ENCODE measurements around the gene RANBP3. TPM values are rescaled to one million over a fixed set of nuclear protein-coding genes. Genes with fewer than 3 reads are reported as not detected.

Gene RANBP3
- polyA plus RNA-seq, 1 of the 3 experiments (the other 2 are of a cell fraction) = 84.0 TPM

GRCh38 chr19:5893907-5894703 lies 83.8 kb downstream of the RANBP3 start:
- H3K36me3 ChIP-seq (replicated peaks in 1 of 2; ENCODE audit: control insufficient read depth in 1 of 2, insufficient read depth in 2 of 2, low read length in 1 of 2) = peaks cover 0 to 19% of the 10 kb centered on the region in 2 experiments
- H3K27ac ChIP-seq (ENCODE audit: low read depth in 2 of 2, low read length in 1 of 2) = peak overlapping the region in 1 of 2 experiments; percentile 98; a peak in 2 of 4 replicates
- peaks cover 10% of the 10 kb centered on the region; the same call in 1 of the 2 replicates for H3K79me2 ChIP-seq (ENCODE audit: insufficient read depth)
- CTCF ChIA-PET = interaction anchor here (0.8 to 4.6 kb wide), 17 partner anchors 10 to 129 kb away, joined by 3 to 73 read pairs (median 4); partner anchors contain the start of genes NRTN and VMAC
- TF ChIP-seq CTCF (IDR thresholded peaks at IDR 0.05) (no peak), MEF2A (IDR thresholded peaks at IDR 0.05; ENCODE audit: borderline replicate concordance, low read depth) (no peak), RCOR1 (IDR thresholded peaks at IDR 0.05; ENCODE audit: low read length) (peak; percentile 91), MXI1 (IDR thresholded peaks at IDR 0.05; ENCODE audit: low read depth, low read length) (peak; percentile 72), GABPA (IDR thresholded peaks at IDR 0.05; ENCODE audit: low read depth) (no peak), CHD2 (IDR thresholded peaks at IDR 0.05; ENCODE audit: low read length, partially characterized antibody) (peak; percentile 84), RAD21 (IDR thresholded peaks at IDR 0.05; ENCODE audit: low read length) (peak; percentile 23; the same call in 1 of the 2 replicates), TAF1 (IDR thresholded peaks at IDR 0.05; ENCODE audit: borderline replicate concordance, low read depth, low read length) (no peak), FOXM1 (IDR thresholded peaks at IDR 0.05; ENCODE audit: low read depth) (no peak), EP300 (IDR thresholded peaks at IDR 0.05; ENCODE audit: borderline replicate concordance in 1 of 2, low read depth in 1 of 2, low read length in 1 of 2) (peak in 1 of 2 experiments; percentile 91; a peak in 2 of 4 replicates), MAX (IDR thresholded peaks at IDR 0.05; ENCODE audit: low read depth) (no peak), ZBTB33 (IDR thresholded peaks at IDR 0.05; ENCODE audit: borderline replicate concordance, low read depth) (no peak), FOSL2 (IDR thresholded peaks at IDR 0.05; ENCODE audit: borderline replicate concordance, low read depth) (no peak), FOXJ3 (CRISPR knock-in tag; IDR thresholded peaks at IDR 0.05) (peak; percentile 92), GATA2 (CRISPR knock-in tag; IDR thresholded peaks at IDR 0.05) (peak; percentile 99), TCF12 (IDR thresholded peaks at IDR 0.05) (peak; percentile 29; the same call in 1 of the 2 replicates)
- TF ChIP-seq, protein P1, sequence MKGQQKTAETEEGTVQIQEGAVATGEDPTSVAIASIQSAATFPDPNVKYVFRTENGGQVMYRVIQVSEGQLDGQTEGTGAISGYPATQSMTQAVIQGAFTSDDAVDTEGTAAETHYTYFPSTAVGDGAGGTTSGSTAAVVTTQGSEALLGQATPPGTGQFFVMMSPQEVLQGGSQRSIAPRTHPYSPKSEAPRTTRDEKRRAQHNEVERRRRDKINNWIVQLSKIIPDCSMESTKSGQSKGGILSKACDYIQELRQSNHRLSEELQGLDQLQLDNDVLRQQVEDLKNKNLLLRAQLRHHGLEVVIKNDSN (IDR thresholded peaks at IDR 0.05; ENCODE audit: borderline replicate concordance, low read depth) = no peak
- no peaks in the 10 kb centered on the region for H3F3A ChIP-seq (replicated peaks; ENCODE audit: insufficient read depth)
- WGBS (ENCODE audit: low lambda C conversion rate) = 87% methylated on average over 8 of the region's 28 CpGs
- H3K9ac ChIP-seq = no peak overlapping the region
- no peaks in the 10 kb centered on the region for H3K27me3 ChIP-seq (ENCODE audit: insufficient read depth)
- H3K4me3 ChIP-seq (ENCODE audit: low read depth in 2 of 2, low read length in 1 of 2) = no peak overlapping the region
- H3K4me1 ChIP-seq (ENCODE audit: control insufficient read depth in 1 of 2, insufficient read depth in 2 of 2, low read depth in 1 of 2, low read length in 1 of 2) = peaks cover 0 to 44% of the 10 kb centered on the region in 2 experiments; a peak in 1 of 4 replicates
- H3K9me3 ChIP-seq = no peaks in the 10 kb centered on the region
- DNase-seq = peak; percentile 94
- POLR2A ChIA-PET = no interaction called here
- no peak overlapping the region for H3K4me2 ChIP-seq
- H3K9me2 ChIP-seq = no peaks in the 10 kb centered on the region
- peaks cover 14% of the 10 kb centered on the region; the same call in 1 of the 2 replicates for H4K20me1 ChIP-seq (ENCODE audit: insufficient read depth)
- H2AFZ ChIP-seq (ENCODE audit: low read depth) = no peak overlapping the region
